HG03565 (cell line): ENCODE results near the gene PLAGL2.
A peak's percentile ranks its signal among the peaks of the same experiment; 100 is the strongest.

Experiments
- ATAC-seq: cut with Tn5 transposase; IDR thresholded peaks from one replicate; pipeline ENCODE4 v1.9.1; 2021; ENCODE audit warnings: mild to moderate bottlenecking, moderate library complexity; ENCODE audit not compliant: unreplicated experiment

Gene PLAGL2

DNA sequence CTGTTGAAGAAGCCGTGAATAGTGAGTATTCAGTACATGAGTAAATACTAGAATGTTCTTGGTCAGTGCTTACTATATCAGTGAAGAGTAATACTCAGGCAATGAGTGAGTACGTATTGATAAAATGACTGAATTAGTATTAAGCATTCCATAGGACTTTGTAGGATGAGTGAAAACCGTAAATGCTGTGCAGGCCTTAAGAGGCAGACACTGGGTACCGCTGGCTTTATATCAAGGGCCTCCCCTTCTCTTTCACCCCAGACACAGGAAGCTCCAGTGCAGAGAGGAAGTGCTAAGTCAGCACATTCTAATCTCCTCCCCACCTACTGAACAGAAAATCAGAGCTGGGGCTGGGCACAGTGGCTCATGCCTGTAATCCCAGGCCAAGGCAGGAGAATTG is 24.3 kb upstream of the PLAGL2 start:
- ATAC-seq: no peak

GRCh38 chr20:32231245-32231644 is 23.7 kb upstream of the PLAGL2 start:
- ATAC-seq: no peak

GRCh38 chr20:32230707-32231106 is 23.2 kb upstream of the PLAGL2 start:
- no peak for ATAC-seq

- ATAC-seq: no peak
Measured at GRCh38 chr20:32229251-32229747, 21.8 kb upstream of the PLAGL2 start.

DNA sequence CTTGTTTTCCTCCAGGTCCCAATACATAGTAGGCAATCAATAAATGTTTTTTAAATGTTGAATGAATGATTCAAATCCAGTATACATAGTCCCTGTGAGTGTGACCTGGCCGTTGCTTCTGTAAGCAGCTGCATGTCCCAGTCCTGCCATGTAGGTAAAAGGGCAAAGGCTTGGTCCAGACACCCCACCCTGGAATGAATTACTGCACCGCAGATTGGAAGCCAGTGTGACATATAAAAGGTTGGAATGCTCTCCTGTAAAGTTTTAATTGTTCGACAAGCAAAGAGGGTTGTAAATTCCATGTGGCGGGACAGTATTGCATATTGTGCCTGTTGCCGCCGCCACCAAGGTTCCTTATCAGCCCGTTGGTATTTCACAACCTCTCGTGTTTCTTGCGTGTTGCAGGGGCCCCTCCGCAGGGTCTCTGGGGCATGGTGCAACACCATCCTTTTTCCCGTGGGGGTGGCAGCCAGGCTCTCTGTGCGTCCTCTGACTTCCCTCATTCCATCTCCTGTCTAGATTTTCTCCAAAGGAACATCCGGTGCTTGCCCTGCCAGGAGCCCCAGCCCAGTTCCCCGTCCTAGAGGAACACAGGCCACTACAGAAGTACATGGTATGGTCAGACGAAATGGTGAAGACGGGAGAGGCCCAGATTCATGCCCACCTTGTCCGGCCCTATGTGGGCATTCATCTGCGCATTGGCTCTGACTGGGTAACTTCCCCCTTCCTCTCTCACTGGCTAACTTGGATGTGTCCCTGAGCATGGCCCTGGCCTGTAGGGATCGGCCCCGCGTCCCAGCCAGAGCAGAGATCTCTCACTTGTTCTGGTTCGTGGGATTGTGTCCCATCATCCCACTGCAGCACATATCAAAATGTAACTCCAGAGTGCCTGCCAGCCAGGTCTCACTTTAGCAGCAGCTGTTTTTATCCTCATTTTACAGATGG is 20.5 kb upstream of the PLAGL2 start:
- ATAC-seq: no peak

GRCh38 chr20:32227306-32227705 is 19.8 kb upstream of the PLAGL2 start:
- ATAC-seq: no peak

GRCh38 chr20:32226391-32226790 is 18.8 kb upstream of the PLAGL2 start:
- no peak for ATAC-seq

DNA sequence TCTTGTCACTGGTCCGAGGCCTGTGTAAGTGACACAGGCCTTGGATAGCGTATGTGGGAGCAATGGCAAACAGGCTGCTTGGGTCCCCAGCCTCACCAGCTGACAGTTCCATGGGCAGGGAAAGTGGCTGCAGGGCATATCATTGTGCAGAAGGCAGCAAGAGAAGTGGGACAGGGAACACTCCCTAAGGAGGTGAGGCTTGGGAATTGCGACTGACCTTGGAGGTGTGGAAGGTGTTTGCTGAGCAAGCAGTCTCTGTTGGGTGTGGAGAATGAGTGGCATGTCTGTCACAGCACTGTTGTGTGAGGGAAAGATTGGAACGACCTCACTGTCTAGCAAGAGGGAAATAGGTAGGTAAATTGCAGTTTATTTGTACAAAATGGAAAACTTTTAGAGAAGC is 16.9 kb upstream of the PLAGL2 start:
- no peak for ATAC-seq

GRCh38 chr20:32218156-32218900 is 10.8 kb upstream of the PLAGL2 start:
- ATAC-seq: no peak

- no peak for ATAC-seq
Measured at GRCh38 chr20:32216179-32217142, 8.9 kb upstream of the PLAGL2 start.

DNA sequence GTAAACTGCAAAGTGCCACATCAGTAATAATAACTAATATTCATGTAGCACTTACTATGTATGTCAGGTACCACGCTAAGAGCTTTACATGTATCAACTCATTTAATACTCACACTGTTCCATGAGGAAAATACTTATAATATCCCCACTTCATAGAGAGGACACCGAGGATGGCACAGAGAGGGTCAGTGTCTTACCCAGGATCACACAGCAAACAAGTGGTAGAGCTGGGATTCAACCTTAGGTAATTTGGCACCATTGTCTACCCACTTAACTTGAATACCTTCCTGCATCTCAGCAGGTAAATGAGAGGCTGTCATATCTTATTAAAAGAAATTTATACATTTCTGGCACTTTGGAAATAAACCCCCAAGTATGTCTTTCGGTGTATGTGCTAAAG is 8.2 kb upstream of the PLAGL2 start:
- ATAC-seq: no peak

- no peak for ATAC-seq
Measured at GRCh38 chr20:32215147-32215546, 7.6 kb upstream of the PLAGL2 start.

DNA sequence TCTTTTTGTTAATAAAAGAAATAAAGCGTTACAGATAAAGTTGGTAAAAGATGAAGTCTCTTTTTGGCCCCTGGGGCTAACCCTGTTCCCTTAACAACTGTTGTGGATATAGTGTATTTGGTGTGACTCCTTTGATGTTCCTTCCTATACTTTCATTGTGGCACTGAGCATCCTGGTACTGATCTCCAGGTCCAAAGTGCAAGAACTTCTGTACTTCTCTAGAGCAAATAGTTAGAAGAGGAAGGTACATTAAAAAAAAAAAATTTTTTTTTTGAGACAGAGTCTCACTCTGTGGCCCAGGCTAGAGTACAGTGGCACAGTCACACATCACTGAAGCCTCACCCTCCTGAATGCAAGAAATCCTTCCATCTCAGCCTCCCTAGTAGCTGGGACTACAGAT is 6.3 kb upstream of the PLAGL2 start:
- ATAC-seq: no peak

- no peak for ATAC-seq
Measured at GRCh38 chr20:32209850-32210605, 2.5 kb upstream of the PLAGL2 start.

GRCh38 chr20:32208499-32209154 is 1.1 kb upstream of the PLAGL2 start:
- ATAC-seq: no peak

- peak; percentile 11 for ATAC-seq
Measured at GRCh38 chr20:32206760-32207625, 550 bp downstream of the PLAGL2 start.

DNA sequence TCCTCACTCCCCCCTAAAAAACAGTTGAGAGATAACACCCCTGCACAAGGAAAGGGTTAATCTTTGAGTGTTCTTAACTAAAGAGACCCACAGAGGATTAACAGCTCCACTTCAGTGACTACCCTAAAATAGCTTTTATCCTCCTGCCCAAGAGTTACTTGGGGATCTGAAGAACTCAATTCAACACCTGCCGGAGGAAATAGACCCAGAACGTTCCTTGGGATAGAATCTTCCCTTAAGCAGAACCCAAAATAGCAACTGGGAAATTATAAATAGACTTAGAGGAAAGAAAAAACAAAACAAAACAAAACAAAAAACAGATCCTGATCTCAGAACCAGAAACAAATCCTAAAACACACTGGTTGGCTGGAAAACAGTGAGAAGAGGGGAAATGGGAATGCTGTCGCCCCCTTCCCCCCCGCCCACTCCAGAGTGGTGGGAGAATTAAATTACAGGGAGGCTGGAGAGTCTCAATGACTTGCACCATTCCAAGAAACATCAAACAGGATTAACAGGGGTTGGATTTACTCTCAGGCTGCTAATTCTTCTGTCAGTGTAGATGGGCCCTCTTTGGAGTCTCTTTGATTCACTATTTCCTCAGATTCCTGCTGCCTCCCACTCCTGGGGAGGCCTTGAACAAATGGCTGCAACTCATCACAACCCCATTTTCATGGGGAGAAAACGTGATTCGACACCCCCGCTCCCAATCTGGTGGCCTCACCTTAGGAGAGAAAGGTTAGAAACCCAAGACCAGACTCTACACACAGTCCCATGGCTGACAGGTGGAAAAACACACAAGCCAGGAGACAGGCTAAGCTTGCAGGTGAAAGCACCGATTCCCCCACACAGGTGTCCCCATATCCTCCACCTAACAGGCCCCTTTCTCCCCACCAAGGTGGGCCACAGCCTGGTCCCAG is 1.4 kb downstream of the PLAGL2 start:
- ATAC-seq: no peak
